HCT116 (cell line): ENCODE results near the gene HPCAL1. TPM values are rescaled to one million over a fixed set of nuclear protein-coding genes. Genes with fewer than 3 reads are reported as not detected.

Source experiments
- ATAC-seq: fragments of 200-7000 bp; cut with Tn5 transposase; 2 replicates; pipeline ENCODE4 v1.9.1; 2020; ENCODE audit warnings: mild to moderate bottlenecking, moderate library complexity
- BruUV-seq: library from RNA; stranded (reverse); fragments of 400-500 nt; replicated peaks from 2 replicates; lab custom pipeline; 2021; lab: Mats Ljungman, UMichigan
- CTCF ChIA-PET: fragments of 300-600 bp; sonication (Branson Sonifier 250); formaldehyde crosslinking; loops from one replicate; lab custom pipeline; 2021; ENCODE audit warnings: antibody characterized with exemption; lab: Charles Lee
- POLR2A ChIA-PET: fragments of 300-600, 350-600 bp; sonication (Branson Sonifier 250); formaldehyde crosslinking; loops from one replicate; lab custom pipeline; 2021; ENCODE audit warnings: antibody characterized with exemption; lab: Charles Lee
- RAD21 ChIA-PET, 2 experiments: fragments of 300-600 bp; sonication (Branson Sonifier 250); formaldehyde crosslinking; loops; one replicate each; lab custom pipeline; 2023; ENCODE audit warnings: low total read pairs in 2 of 2; ENCODE audit not compliant: uncharacterized antibody in 2 of 2, unreplicated experiment in 2 of 2, low non-redundant PET in 1 of 2; lab: Charles Lee
- DNase-seq: peaks from one replicate; pipeline ENCODE4 v3.0.0-alpha.2; 2010; ENCODE audit warnings: low read depth, low spot score
- H2AFZ ChIP-seq: fragments of 200-600 bp; shearing (Covaris generic), sonication (generic); 2 replicates; pipeline ENCODE4 v1.6.1; 2017; ENCODE audit warnings: low read depth, mixed run types, mixed read lengths, antibody characterized with exemption, low read length; ENCODE audit not compliant: poor library complexity, severe bottlenecking
- H3K27ac ChIP-seq: 2 replicates; pipeline ENCODE4 v1.5.1; 2012; ENCODE audit warnings: low read depth, low read length
- H3K27me3 ChIP-seq: fragments of 200-600 bp; sonication (generic); 2 replicates; pipeline ENCODE4 v1.6.1; 2016; ENCODE audit warnings: mixed run types, low read length, mixed read lengths; ENCODE audit not compliant: insufficient read depth
- H3K36me3 ChIP-seq, 2 experiments: fragments of 200-500 bp in 1 of 2; fragments of 200-600 bp in 1 of 2; sonication (Bioruptor generic) in 1 of 2; sonication (generic) in 1 of 2; 2 replicates each; pipeline versions ENCODE4 v1.5.1 to v1.6.1; 2014 to 2016; ENCODE audit warnings: low read length in 2 of 2, inconsistent platforms in 1 of 2, mixed read lengths in 1 of 2, mixed run types in 1 of 2; ENCODE audit not compliant: insufficient read depth in 2 of 2, control insufficient read depth in 1 of 2
- H3K4me1 ChIP-seq, 2 experiments: fragments of 200-600 bp in 1 of 2; sonication (generic) in 1 of 2; 2 replicates each; pipeline versions ENCODE4 v1.5.1 to v1.6.1; 2012 to 2017; ENCODE audit warnings: low read length in 2 of 2, inconsistent platforms in 1 of 2, mild to moderate bottlenecking in 1 of 2, mixed read lengths in 1 of 2, mixed run types in 1 of 2, moderate library complexity in 1 of 2; ENCODE audit not compliant: insufficient read depth in 2 of 2, control insufficient read depth in 1 of 2
- H3K4me2 ChIP-seq: fragments of 200-600 bp; sonication (generic); 2 replicates; pipeline ENCODE4 v1.6.1; 2017; ENCODE audit warnings: mixed run types, low read length, mixed read lengths
- H3K4me3 ChIP-seq, 2 experiments: fragments of 200-600 bp in 1 of 2; sonication (generic) in 1 of 2; replicated peaks in 1 of 2; 2 replicates each; pipeline ENCODE4 v1.5.1; 2011 to 2016; ENCODE audit warnings: low read length in 2 of 2, control low read depth in 1 of 2, low read depth in 1 of 2, mild to moderate bottlenecking in 1 of 2, mixed read lengths in 1 of 2, mixed run types in 1 of 2
- H3K79me2 ChIP-seq: fragments of 200-600 bp; sonication (generic); 2 replicates; pipeline ENCODE4 v1.6.1; 2017; ENCODE audit warnings: mild to moderate bottlenecking, mixed run types, low read length, moderate library complexity, mixed read lengths; ENCODE audit not compliant: insufficient read depth
- H3K9ac ChIP-seq: fragments of 200-600 bp; sonication (generic); 2 replicates; pipeline ENCODE4 v1.6.1; 2016; ENCODE audit warnings: low read length, mixed read lengths
- H3K9me2 ChIP-seq: fragments of 200-600 bp; sonication (generic), shearing (Covaris generic); 2 replicates; pipeline ENCODE4 v1.6.1; 2017; ENCODE audit warnings: mixed run types, mild to moderate bottlenecking, moderate library complexity; ENCODE audit not compliant: insufficient read depth
- H3K9me3 ChIP-seq, 2 experiments: fragments of 200-500 bp in 1 of 2; fragments of 200-600 bp in 1 of 2; sonication (Bioruptor generic) in 1 of 2; sonication (generic) in 1 of 2; 2 replicates each; pipeline ENCODE4 v1.6.1; 2014 to 2017; ENCODE audit warnings: low read length in 2 of 2, mixed read lengths in 2 of 2, inconsistent platforms in 1 of 2, low read depth in 1 of 2, mild to moderate bottlenecking in 1 of 2, mixed run types in 1 of 2, moderate library complexity in 1 of 2; ENCODE audit not compliant: control insufficient read depth in 1 of 2, insufficient read depth in 1 of 2
- H4K20me1 ChIP-seq: fragments of 200-600 bp; sonication (generic), shearing (Covaris generic); 2 replicates; pipeline ENCODE4 v1.6.1; 2017; ENCODE audit warnings: mixed run types, mild to moderate bottlenecking, moderate library complexity; ENCODE audit not compliant: insufficient read depth
- ELF1 ChIP-seq: IDR thresholded peaks from 2 replicates; pipeline ENCODE4 v1.6.1; 2012; ENCODE audit warnings: low read depth, borderline replicate concordance
- EZH2 ChIP-seq: fragments of 200-600 bp; sonication (generic); IDR thresholded peaks from 2 replicates; pipeline ENCODE4 v1.6.1; 2017; ENCODE audit warnings: antibody characterized with exemption, mixed run types
- JUND ChIP-seq: IDR thresholded peaks from 2 replicates; pipeline ENCODE4 v1.6.1; 2012
- POLR2AphosphoS5 ChIP-seq: IDR thresholded peaks from 2 replicates; pipeline ENCODE4 v1.6.1; 2011; ENCODE audit warnings: mild to moderate bottlenecking, low read depth, low read length, moderate library complexity
- RAD21 ChIP-seq: IDR thresholded peaks from 2 replicates; pipeline ENCODE4 v1.6.1; 2012; ENCODE audit warnings: low read depth, mild to moderate bottlenecking
- SIN3A ChIP-seq: IDR thresholded peaks from 2 replicates; pipeline ENCODE4 v1.6.1; 2012; ENCODE audit warnings: low read depth
- SP1 ChIP-seq: IDR thresholded peaks from 2 replicates; pipeline ENCODE4 v1.6.1; 2012; ENCODE audit warnings: low read depth
- SRF ChIP-seq: IDR thresholded peaks from 2 replicates; pipeline ENCODE4 v1.6.1; 2012; ENCODE audit warnings: low read depth
- TCF7L2 ChIP-seq: IDR thresholded peaks from 2 replicates; pipeline ENCODE4 v1.7.0; 2011; ENCODE audit warnings: borderline replicate concordance, inconsistent platforms; ENCODE audit not compliant: insufficient read depth, insufficient read length; ENCODE audit errors: extremely low read depth
- YY1 ChIP-seq: IDR thresholded peaks from 2 replicates; pipeline ENCODE4 v1.6.1; 2011; ENCODE audit warnings: low read length, low read depth, moderate library complexity, mild to moderate bottlenecking; ENCODE audit not compliant: insufficient replicate concordance; ENCODE audit errors: extremely low read depth
- ZFX ChIP-seq: fragments of 450-650 bp; IDR thresholded peaks from 2 replicates; pipeline ENCODE4 v1.6.1; 2017
- ZNF274 ChIP-seq: fragments of 200-500 bp; sonication (Bioruptor generic); IDR thresholded peaks from 2 replicates; pipeline ENCODE4 v1.6.1; 2014; ENCODE audit warnings: mild to moderate bottlenecking, low read depth, low read length, inconsistent platforms
- intact Hi-C: fragments of 100-400 bp; cut with micrococcal nuclease; formaldehyde crosslinking; loops from 2 replicates; pipeline ENCODE4 v1.10.0; 2022
- total RNA-seq: library from RNA; stranded (reverse); gene quantifications from one replicate; pipeline ENCODE4 v1.2.1, GENCODE V29; 2021; ENCODE audit not compliant: unreplicated experiment
- TF ChIP-seq, protein P1 (sequence below): IDR thresholded peaks from 2 replicates; pipeline ENCODE4 v1.6.1; 2011; ENCODE audit warnings: mild to moderate bottlenecking, low read length, moderate library complexity; ENCODE audit not compliant: insufficient replicate concordance; ENCODE audit errors: extremely low read depth
- TF ChIP-seq, protein P2 (sequence below): IDR thresholded peaks from 2 replicates; pipeline ENCODE4 v1.6.1; 2012
- TF ChIP-seq, protein P3 (sequence below): IDR thresholded peaks from 2 replicates; pipeline ENCODE4 v1.6.1; 2012; ENCODE audit warnings: low read depth

HPCAL1 gene
- total RNA-seq, 1 experiment from 2014 or later: 111 TPM

DNA sequence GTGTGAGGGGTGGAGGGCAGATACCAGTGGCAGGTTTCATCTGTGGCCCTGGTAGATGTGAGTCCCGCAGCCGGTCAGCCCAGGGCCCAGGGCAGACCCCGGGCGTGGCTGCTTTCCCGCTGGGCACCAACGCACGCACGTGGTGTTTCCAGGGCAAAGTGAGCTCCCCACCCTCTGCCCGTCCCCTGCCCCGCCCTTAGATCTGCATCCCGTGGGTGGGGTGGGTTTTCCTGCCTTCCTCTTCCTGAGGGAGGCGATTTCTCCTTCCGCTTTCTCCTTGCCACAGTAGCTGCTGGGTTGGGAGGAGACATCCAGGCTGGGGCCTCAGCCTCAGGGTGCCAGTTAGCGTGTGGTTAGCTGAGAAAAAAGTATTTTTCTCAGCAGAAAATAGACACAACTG lies 95.8 kb downstream of the HPCAL1 start:
- ChIA-PET CTCF (no interaction called here), POLR2A (no interaction called here), RAD21 (no interaction called here)
- DNase-seq: no peak
- Histone ChIP-seq H3K4me2 (no peak overlapping the region), H4K20me1 (no peaks in the 10 kb centered on the region), H3K36me3 (peaks cover 2 to 23% of the 10 kb centered on the region in 2 experiments; a peak in 2 of 4 replicates), H2AFZ (no peak overlapping the region), H3K9ac (no peak overlapping the region), H3K27ac (no peak overlapping the region), H3K9me2 (no peaks in the 10 kb centered on the region), H3K27me3 (no peaks in the 10 kb centered on the region), H3K79me2 (peaks cover 50% of the 10 kb centered on the region), H3K9me3 (no peaks in the 10 kb centered on the region), H3K4me3 (no peak overlapping the region), H3K4me1 (peaks cover 19 to 35% of the 10 kb centered on the region in 2 experiments)
- BruUV-seq: no TSS peak
- intact Hi-C loops: no loop called here
- no peak for ATAC-seq
- TF ChIP-seq, protein P1, sequence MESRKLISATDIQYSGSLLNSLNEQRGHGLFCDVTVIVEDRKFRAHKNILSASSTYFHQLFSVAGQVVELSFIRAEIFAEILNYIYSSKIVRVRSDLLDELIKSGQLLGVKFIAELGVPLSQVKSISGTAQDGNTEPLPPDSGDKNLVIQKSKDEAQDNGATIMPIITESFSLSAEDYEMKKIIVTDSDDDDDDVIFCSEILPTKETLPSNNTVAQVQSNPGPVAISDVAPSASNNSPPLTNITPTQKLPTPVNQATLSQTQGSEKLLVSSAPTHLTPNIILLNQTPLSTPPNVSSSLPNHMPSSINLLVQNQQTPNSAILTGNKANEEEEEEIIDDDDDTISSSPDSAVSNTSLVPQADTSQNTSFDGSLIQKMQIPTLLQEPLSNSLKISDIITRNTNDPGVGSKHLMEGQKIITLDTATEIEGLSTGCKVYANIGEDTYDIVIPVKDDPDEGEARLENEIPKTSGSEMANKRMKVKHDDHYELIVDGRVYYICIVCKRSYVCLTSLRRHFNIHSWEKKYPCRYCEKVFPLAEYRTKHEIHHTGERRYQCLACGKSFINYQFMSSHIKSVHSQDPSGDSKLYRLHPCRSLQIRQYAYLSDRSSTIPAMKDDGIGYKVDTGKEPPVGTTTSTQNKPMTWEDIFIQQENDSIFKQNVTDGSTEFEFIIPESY: no peak
- TF ChIP-seq, protein P2, sequence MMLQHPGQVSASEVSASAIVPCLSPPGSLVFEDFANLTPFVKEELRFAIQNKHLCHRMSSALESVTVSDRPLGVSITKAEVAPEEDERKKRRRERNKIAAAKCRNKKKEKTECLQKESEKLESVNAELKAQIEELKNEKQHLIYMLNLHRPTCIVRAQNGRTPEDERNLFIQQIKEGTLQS: no peak
- TF ChIP-seq ELF1 (no peak), SIN3A (no peak)

DNA sequence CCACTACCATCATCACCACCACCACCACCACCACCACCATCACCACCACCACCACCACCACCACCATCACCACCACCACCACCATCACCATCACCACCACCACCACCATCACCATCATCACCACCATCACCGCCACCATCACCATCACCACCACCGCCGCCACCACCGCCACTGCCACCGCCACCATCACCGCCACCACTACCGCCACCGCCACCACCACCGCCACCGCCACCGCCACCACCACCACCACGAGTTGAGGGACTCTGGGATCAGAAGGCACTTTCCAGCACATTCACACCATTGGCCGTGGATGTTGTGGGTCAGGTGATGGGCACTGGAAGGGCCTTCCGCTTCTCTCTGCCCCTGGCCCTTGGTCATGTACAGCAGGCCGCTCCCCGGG lies 96.7 kb downstream of the HPCAL1 start:
- Histone ChIP-seq H3K9me3 (no peaks in the 10 kb centered on the region), H2AFZ (no peak overlapping the region), H3K79me2 (peaks cover 47% of the 10 kb centered on the region), H3K4me2 (no peak overlapping the region), H3K36me3 (peaks cover 2 to 23% of the 10 kb centered on the region in 2 experiments; a peak in 2 of 4 replicates), H3K9me2 (no peaks in the 10 kb centered on the region), H3K27ac (no peak overlapping the region), H3K4me1 (peaks cover 23 to 43% of the 10 kb centered on the region in 2 experiments), H3K27me3 (no peaks in the 10 kb centered on the region), H3K4me3 (no peak overlapping the region), H3K9ac (no peak overlapping the region), H4K20me1 (no peaks in the 10 kb centered on the region)
- no peak for TF ChIP-seq RAD21
- TF ChIP-seq YY1: no peak
- no peak for TF ChIP-seq EZH2
- no peak for TF ChIP-seq ZFX
- TF ChIP-seq POLR2AphosphoS5: no peak
- TF ChIP-seq SRF: no peak
- TF ChIP-seq JUND: no peak
- TF ChIP-seq TCF7L2: no peak
- no peak for TF ChIP-seq ZNF274
- TF ChIP-seq SP1: no peak
- TF ChIP-seq, protein P3, sequence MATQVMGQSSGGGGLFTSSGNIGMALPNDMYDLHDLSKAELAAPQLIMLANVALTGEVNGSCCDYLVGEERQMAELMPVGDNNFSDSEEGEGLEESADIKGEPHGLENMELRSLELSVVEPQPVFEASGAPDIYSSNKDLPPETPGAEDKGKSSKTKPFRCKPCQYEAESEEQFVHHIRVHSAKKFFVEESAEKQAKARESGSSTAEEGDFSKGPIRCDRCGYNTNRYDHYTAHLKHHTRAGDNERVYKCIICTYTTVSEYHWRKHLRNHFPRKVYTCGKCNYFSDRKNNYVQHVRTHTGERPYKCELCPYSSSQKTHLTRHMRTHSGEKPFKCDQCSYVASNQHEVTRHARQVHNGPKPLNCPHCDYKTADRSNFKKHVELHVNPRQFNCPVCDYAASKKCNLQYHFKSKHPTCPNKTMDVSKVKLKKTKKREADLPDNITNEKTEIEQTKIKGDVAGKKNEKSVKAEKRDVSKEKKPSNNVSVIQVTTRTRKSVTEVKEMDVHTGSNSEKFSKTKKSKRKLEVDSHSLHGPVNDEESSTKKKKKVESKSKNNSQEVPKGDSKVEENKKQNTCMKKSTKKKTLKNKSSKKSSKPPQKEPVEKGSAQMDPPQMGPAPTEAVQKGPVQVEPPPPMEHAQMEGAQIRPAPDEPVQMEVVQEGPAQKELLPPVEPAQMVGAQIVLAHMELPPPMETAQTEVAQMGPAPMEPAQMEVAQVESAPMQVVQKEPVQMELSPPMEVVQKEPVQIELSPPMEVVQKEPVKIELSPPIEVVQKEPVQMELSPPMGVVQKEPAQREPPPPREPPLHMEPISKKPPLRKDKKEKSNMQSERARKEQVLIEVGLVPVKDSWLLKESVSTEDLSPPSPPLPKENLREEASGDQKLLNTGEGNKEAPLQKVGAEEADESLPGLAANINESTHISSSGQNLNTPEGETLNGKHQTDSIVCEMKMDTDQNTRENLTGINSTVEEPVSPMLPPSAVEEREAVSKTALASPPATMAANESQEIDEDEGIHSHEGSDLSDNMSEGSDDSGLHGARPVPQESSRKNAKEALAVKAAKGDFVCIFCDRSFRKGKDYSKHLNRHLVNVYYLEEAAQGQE: no peak
- TF ChIP-seq ELF1: no peak
- DNase-seq: no peak
- CTCF ChIA-PET: no interaction called here
- ATAC-seq: no peak
- POLR2A ChIA-PET: interaction anchor here (1.3 kb wide), 1 partner anchor 10 kb away, joined by 4 read pairs; no protein-coding TSS in a partner anchor
- intact Hi-C loops: no loop called here
- BruUV-seq: no TSS peak
- RAD21 ChIA-PET: no interaction called here
